GM12878 (cell line): ENCODE results near the gene STXBP1. TPM values are rescaled to one million over a fixed set of nuclear protein-coding genes. Genes with fewer than 3 reads are reported as not detected.

Source experiments
- KLF5 ChIP-seq: fragments of 450-650 bp; IDR thresholded peaks from 2 replicates; pipeline ENCODE4 v1.6.1; 2014; ENCODE audit warnings: mild to moderate bottlenecking; ENCODE audit not compliant: partially characterized antibody
- NFXL1 ChIP-seq: fragments of 450-650 bp; IDR thresholded peaks from 2 replicates; pipeline ENCODE4 v1.6.1; 2017; ENCODE audit warnings: antibody characterized with exemption, mild to moderate bottlenecking, borderline replicate concordance
- PRDM15 ChIP-seq: fragments of 450-650 bp; formaldehyde crosslinking; IDR thresholded peaks from 2 replicates; pipeline ENCODE4 v1.4.0; 2020; ENCODE audit warnings: mild to moderate bottlenecking, moderate library complexity
- RELA ChIP-seq: fragments of 450-650 bp; IDR thresholded peaks from 2 replicates; pipeline ENCODE4 v1.8.0; 2014; ENCODE audit warnings: borderline replicate concordance; ENCODE audit not compliant: partially characterized antibody
- SIN3A ChIP-seq: IDR thresholded peaks from 2 replicates; pipeline ENCODE4 v1.6.1; 2012; ENCODE audit warnings: low read depth, low read length, improper control_type of control experiment
- ZNF24 ChIP-seq: fragments of 450-650 bp; IDR thresholded peaks from 2 replicates; pipeline ENCODE4 v1.6.1; 2017; ENCODE audit warnings: antibody characterized with exemption, mild to moderate bottlenecking
- polyA plus RNA-seq, 11 experiments: library from polyadenylated mRNA; depleted of rRNA in 4 of 11; unstranded in 6 of 11; stranded (reverse) in 5 of 11; fragments of >200 nt; fragmentation: Nextera tagmentation in 4 of 11; fragmentation: Illumina TruSeq in 1 of 11; extraction: Ambion mirVana in 4 of 11; extraction: Trizol in 1 of 11; gene quantifications; 1 replicate in 1 of 11; 2 replicates in 10 of 11; pipeline versions ENCODE4 v1.2.1 to v1.2.3, GENCODE V29; 2011 to 2016; ENCODE audit warnings: inconsistent platforms in 2 of 11, missing spikeins in 2 of 11, low read depth in 1 of 11
- total RNA-seq, 4 experiments: library from RNA; depleted of rRNA in 3 of 4; stranded (reverse); fragments of >200 nt in 3 of 4; fragmentation: Illumina TruSeq in 1 of 4; extraction: Trizol in 1 of 4; gene quantifications; 2 replicates each; pipeline versions ENCODE4 v1.2.1 to v1.2.3, GENCODE V29; 2013 to 2021

Gene STXBP1
- total and polyA plus RNA-seq, 10 of the 15 experiments (the other 5 are each of a cell fraction or from before 2014, with no cell fraction given), result 0.08 to 0.85 (median 0.31) TPM; not detected in 3

GRCh38 chr9:127572961-127573721, 38.9 kb upstream of the STXBP1 start (continued):
- no peak for TF ChIP-seq PRDM15
- no peak for TF ChIP-seq KLF5
- no peak for TF ChIP-seq ZNF24
- no peak for TF ChIP-seq SIN3A
- no peak for TF ChIP-seq RELA
- no peak for TF ChIP-seq NFXL1
